ENCODE data around the gene ADIPOR2.

DNA sequence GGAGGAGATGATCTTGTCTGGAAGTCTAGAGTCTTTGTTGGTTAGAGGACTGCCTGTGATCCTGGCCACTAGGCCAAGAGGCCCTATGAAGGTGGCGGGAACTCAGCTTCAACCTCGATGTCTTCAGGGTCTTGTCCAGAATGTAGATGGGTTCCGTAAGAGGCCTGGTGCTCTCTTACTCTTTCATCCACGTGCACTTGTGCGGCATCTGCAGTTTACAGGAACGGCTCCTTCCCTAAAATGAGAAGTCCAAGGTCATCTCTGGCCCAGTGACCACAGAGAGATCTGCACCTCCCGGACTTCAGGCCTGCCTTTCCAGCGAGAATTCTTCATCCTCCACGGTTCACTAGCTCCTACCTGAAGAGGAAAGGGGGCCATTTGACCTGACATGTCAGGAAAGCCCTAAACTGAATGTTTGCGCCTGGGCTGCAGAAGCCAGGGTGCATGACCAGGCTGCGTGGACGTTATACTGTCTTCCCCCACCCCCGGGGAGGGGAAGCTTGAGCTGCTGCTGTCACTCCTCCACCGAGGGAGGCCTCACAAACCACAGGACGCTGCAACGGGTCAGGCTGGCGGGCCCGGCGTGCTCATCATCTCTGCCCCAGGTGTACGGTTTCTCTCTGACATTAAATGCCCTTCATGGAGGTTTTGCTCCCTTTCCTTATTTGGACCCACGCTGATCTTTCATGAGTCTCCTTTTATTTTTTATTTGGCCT is 44.1 kb upstream of the ADIPOR2 start:
- TF ChIP-seq, protein P1, sequence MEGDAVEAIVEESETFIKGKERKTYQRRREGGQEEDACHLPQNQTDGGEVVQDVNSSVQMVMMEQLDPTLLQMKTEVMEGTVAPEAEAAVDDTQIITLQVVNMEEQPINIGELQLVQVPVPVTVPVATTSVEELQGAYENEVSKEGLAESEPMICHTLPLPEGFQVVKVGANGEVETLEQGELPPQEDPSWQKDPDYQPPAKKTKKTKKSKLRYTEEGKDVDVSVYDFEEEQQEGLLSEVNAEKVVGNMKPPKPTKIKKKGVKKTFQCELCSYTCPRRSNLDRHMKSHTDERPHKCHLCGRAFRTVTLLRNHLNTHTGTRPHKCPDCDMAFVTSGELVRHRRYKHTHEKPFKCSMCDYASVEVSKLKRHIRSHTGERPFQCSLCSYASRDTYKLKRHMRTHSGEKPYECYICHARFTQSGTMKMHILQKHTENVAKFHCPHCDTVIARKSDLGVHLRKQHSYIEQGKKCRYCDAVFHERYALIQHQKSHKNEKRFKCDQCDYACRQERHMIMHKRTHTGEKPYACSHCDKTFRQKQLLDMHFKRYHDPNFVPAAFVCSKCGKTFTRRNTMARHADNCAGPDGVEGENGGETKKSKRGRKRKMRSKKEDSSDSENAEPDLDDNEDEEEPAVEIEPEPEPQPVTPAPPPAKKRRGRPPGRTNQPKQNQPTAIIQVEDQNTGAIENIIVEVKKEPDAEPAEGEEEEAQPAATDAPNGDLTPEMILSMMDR (conservative IDR thresholded peaks at IDR 0.05; ENCODE audit: low read length), result no peak
- TF ChIP-seq EZH2phosphoT487 (IDR thresholded peaks at IDR 0.05; ENCODE audit: borderline replicate concordance, low read depth, low read length), result no peak
